Retinal pigment epithelial cell (primary cell): Measurements from ENCODE around the gene CHST15.

Experiments
- DNase-seq: peaks from one replicate; pipeline ENCODE4 v3.0.0-alpha.2; 2010; ENCODE audit warnings: low read depth
- H3K4me3 ChIP-seq: 2 replicates; pipeline ENCODE4 v1.5.1; 2011; ENCODE audit warnings: mild to moderate bottlenecking, low read length, control low read depth, moderate library complexity
- TF ChIP-seq, protein P1 (sequence below): conservative IDR thresholded peaks from 2 replicates; pipeline ENCODE4 v1.5.1; 2011; ENCODE audit warnings: low read depth, low read length, control low read depth, inconsistent platforms

CHST15 gene

GRCh38 chr10:123991611-123992570 is 101.5 kb downstream of the CHST15 start:
- no peak for DNase-seq
- TF ChIP-seq, protein P1, sequence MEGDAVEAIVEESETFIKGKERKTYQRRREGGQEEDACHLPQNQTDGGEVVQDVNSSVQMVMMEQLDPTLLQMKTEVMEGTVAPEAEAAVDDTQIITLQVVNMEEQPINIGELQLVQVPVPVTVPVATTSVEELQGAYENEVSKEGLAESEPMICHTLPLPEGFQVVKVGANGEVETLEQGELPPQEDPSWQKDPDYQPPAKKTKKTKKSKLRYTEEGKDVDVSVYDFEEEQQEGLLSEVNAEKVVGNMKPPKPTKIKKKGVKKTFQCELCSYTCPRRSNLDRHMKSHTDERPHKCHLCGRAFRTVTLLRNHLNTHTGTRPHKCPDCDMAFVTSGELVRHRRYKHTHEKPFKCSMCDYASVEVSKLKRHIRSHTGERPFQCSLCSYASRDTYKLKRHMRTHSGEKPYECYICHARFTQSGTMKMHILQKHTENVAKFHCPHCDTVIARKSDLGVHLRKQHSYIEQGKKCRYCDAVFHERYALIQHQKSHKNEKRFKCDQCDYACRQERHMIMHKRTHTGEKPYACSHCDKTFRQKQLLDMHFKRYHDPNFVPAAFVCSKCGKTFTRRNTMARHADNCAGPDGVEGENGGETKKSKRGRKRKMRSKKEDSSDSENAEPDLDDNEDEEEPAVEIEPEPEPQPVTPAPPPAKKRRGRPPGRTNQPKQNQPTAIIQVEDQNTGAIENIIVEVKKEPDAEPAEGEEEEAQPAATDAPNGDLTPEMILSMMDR, result no peak
- H3K4me3 ChIP-seq, result no peak overlapping the region

- TF ChIP-seq, protein P1, result no peak
- no peak for DNase-seq
- no peak overlapping the region for H3K4me3 ChIP-seq
These were observed 102.5 kb downstream of the CHST15 start for GRCh38 chr10:123990889-123991288.

- TF ChIP-seq, protein P1, result no peak
- no peak for DNase-seq
- H3K4me3 ChIP-seq, result no peak overlapping the region
These were observed 104.7 kb downstream of the CHST15 start for GRCh38 chr10:123988694-123989093.

DNA sequence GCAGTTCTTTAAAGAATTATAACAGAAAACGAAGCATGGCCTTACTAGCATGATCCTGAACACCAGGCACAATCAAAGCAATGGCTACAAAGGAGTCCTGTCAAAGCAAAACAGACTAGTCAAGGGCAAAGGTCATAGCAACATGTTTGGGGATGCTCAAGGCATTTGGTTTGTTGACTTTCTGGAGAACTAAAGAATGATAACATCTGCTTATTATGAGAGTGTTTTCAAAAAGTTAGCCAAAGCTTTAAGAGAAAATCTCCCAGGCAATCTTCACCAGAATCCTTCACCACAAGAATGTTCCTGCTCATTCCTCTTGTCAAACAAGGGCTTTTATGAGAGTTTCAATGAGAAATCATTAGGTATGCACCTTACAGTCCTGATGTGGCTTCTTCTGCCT is 106.7 kb downstream of the CHST15 start:
- H3K4me3 ChIP-seq, result no peak overlapping the region
- TF ChIP-seq, protein P1, result no peak
- no peak for DNase-seq

GRCh38 chr10:123974406-123974805 is 119.0 kb downstream of the CHST15 start:
- TF ChIP-seq, protein P1, result no peak
- no peak overlapping the region for H3K4me3 ChIP-seq
- DNase-seq, result no peak

DNA sequence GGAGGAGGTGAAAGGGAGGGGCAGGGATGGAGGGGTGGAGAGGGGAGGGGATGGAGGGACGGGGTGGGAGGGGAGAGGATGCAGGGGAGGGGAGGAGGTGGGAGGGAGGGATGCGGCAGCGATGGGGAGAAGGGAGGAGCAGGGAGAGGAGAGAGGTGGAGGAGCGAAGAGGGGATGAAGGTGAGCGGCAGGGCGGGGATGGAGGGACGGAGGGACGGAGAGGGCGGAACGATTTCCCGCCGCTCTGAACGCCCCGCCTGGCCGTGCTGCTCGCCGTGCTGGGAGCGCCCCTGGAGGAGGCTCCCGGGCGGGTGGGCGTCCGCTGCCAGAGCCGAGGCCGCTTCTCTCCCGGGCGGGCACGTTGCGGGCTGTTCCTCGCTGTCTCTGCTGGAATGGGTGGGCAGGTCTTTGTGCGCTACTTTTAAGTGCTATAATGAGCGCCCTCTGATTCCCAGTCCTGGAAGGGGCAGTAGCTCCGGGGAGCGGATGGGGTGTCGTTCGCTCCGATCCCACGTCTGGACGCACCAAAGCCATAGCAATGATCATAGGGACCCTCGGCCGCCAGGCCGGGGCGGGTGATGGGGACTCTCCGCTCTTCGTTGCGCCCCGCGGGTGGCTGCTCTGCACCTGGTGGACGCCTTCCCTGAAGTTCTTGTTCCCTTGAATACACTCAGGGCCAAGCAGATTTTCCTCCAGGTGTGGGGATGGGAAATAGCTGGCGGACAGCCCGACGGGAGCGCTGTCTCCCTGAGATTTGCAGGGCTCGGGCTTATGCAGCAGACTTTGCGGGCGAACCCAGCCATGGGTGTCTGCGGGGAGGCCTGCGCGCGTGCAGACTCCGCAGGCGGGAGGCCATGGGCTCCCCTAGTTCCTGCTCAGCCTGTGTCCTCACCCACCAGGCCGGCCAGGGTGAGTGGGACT is 120.7 kb downstream of the CHST15 start:
- H3K4me3 ChIP-seq, result no peak overlapping the region
- DNase-seq, result no peak
- TF ChIP-seq, protein P1, result no peak
